ENCODE measurements around the gene MDK. TPM values are rescaled to one million over a fixed set of nuclear protein-coding genes. Genes with fewer than 3 reads are reported as not detected.

MDK gene
- total RNA-seq, 1 experiment from 2014 or later, result 252 TPM

GRCh38 chr11:46343520-46343919 lies 37.9 kb upstream of the MDK start:
- H3K27me3 ChIP-seq (ENCODE audit: control insufficient read depth, insufficient read depth, low read length), result no peaks in the 10 kb centered on the region
- TF ChIP-seq POLR2AphosphoS5 (IDR thresholded peaks at IDR 0.05; ENCODE audit: low read depth, low read length) (no peak), TCF7L2 (IDR thresholded peaks at IDR 0.05; ENCODE audit: low read depth, low read length) (no peak), REST (IDR thresholded peaks at IDR 0.05; ENCODE audit: insufficient read depth in 1 of 2, low read depth in 2 of 2, low read length in 1 of 2) (no peak), CTCF (IDR thresholded peaks at IDR 0.05) (no peak), SIN3A (IDR thresholded peaks at IDR 0.05; ENCODE audit: borderline replicate concordance, insufficient read depth, low read depth, low read length) (no peak)
- intact Hi-C loops (cut with micrococcal nuclease; ENCODE audit: unreplicated experiment), result no loop called here
- ATAC-seq (no peak), DNase-seq (ENCODE audit: low read depth, low spot score) (no peak)
- CTCF ChIA-PET, result interaction anchor here (0.6 to 0.7 kb wide), 2 partner anchors 48 to 66 kb away, joined by 3 to 4 read pairs; no protein-coding TSS in a partner anchor
- H3K4me1 ChIP-seq (ENCODE audit: control insufficient read depth, insufficient read depth, low read length), result peaks cover 11% of the 10 kb centered on the region
- H3K9me3 ChIP-seq (ENCODE audit: control insufficient read depth, insufficient read depth, low read depth, low read length), result no peaks in the 10 kb centered on the region
- H3K4me3 ChIP-seq (ENCODE audit: low read depth in 2 of 2, low read length in 2 of 2), result no peak overlapping the region
- POLR2A ChIA-PET, result no interaction called here
- no peaks in the 10 kb centered on the region for H3K36me3 ChIP-seq (ENCODE audit: control insufficient read depth, insufficient read depth, low read length)
- no TSS peak for BruUV-seq (replicated peaks)
- no peak overlapping the region for H3K27ac ChIP-seq (ENCODE audit: low read length)
- in situ Hi-C loops (cut with HindIII; ENCODE audit: low pct_unique_long_range_greater_than_20kb, low sequenced_read_pairs), result no loop called here

- no peak for ATAC-seq
- intact Hi-C loops (cut with micrococcal nuclease; ENCODE audit: unreplicated experiment), result no loop called here
- TF ChIP-seq SIN3A (IDR thresholded peaks at IDR 0.05; ENCODE audit: borderline replicate concordance, insufficient read depth, low read depth, low read length) (no peak), POLR2AphosphoS5 (IDR thresholded peaks at IDR 0.05; ENCODE audit: low read depth, low read length) (no peak), CTCF (IDR thresholded peaks at IDR 0.05) (no peak), TCF7L2 (IDR thresholded peaks at IDR 0.05; ENCODE audit: low read depth, low read length) (no peak)
Observed at GRCh38 chr11:46345131-46345597, 36.3 kb upstream of the MDK start.

More at GRCh38 chr11:46345131-46345597, 36.3 kb upstream of the MDK start:
- ChIA-PET CTCF (interaction anchor here (0.7 kb wide), 1 partner anchor 23 kb away, joined by 3 read pairs; no protein-coding TSS in a partner anchor), POLR2A (no interaction called here)
- Histone ChIP-seq H3K9me3 (ENCODE audit: control insufficient read depth, insufficient read depth, low read depth, low read length) (no peaks in the 10 kb centered on the region), H3K27me3 (ENCODE audit: control insufficient read depth, insufficient read depth, low read length) (no peaks in the 10 kb centered on the region), H3K4me3 (ENCODE audit: low read depth in 2 of 2, low read length in 2 of 2) (no peak overlapping the region), H3K4me1 (ENCODE audit: control insufficient read depth, insufficient read depth, low read length) (peaks cover 17% of the 10 kb centered on the region), H3K27ac (ENCODE audit: low read length) (no peak overlapping the region), H3K36me3 (ENCODE audit: control insufficient read depth, insufficient read depth, low read length) (no peaks in the 10 kb centered on the region)
- no TSS peak for BruUV-seq (replicated peaks)
- no peak for DNase-seq (ENCODE audit: low read depth, low spot score)
- in situ Hi-C loops (cut with HindIII; ENCODE audit: low pct_unique_long_range_greater_than_20kb, low sequenced_read_pairs), result no loop called here

Measured in Panc1 (cell line).